ENCODE results near the gene NUP43. TPM values are rescaled to one million over a fixed set of nuclear protein-coding genes. Genes with fewer than 3 reads are reported as not detected.

NUP43 gene
- total and polyA plus RNA-seq, 2 donors (not counting 1 experiment from before 2014, with no cell fraction given) = 12.9 to 75.7 TPM

GRCh38 chr6:149681209-149681608, 65.1 kb downstream of the NUP43 start:
- DNase-seq (no peak), ATAC-seq (ENCODE audit: low read depth) (no peak)
- peaks cover 13% of the 10 kb centered on the region for H4K20me1 ChIP-seq (ENCODE audit: control insufficient read depth, insufficient read depth, low read length, poor library complexity, severe bottlenecking)
- Mint-ChIP-seq H3K4me1 (peaks cover 7% of the 10 kb centered on the region), H3K27ac (no peak overlapping the region), H3K4me3 (no peak overlapping the region), H3K27me3 (no peaks in the 10 kb centered on the region), H3K9me3 (ENCODE audit: insufficient read depth) (no peaks in the 10 kb centered on the region)
- H3K27ac ChIP-seq (ENCODE audit: low read length in 2 of 2) = no peak overlapping the region
- no peak overlapping the region for H3K9ac ChIP-seq (ENCODE audit: low read length)
- H3K9me3 ChIP-seq (ENCODE audit: control extremely low read depth in 1 of 3, control insufficient read depth in 2 of 3, insufficient read depth in 1 of 3, low read length in 2 of 3) = no peaks in the 10 kb centered on the region
- POLR2A ChIA-PET = interaction anchor here (0.5 kb wide), 1 partner anchor 38 kb away, joined by 3 read pairs; no protein-coding TSS in a partner anchor
- no peaks in the 10 kb centered on the region for H3K27me3 ChIP-seq (replicated peaks in 1 of 4; ENCODE audit: control extremely low read depth in 1 of 4, control insufficient read depth in 3 of 4, insufficient read depth in 4 of 4, low read length in 3 of 4)
- TF ChIP-seq CTCF (IDR thresholded peaks at IDR 0.05) = no peak
- TF ChIP-seq EZH2 (IDR thresholded peaks at IDR 0.05; ENCODE audit: borderline replicate concordance, insufficient read depth, low read depth, low read length, poor library complexity, severe bottlenecking) = no peak
- CTCF ChIA-PET = no interaction called here
- intact Hi-C loops (cut with micrococcal nuclease) = no loop called here
- H2AFZ ChIP-seq (ENCODE audit: insufficient read depth, low read depth, low read length, poor library complexity, severe bottlenecking) = no peak overlapping the region
- H3K4me2 ChIP-seq (replicated peaks; ENCODE audit: low read depth, low read length, poor library complexity, severe bottlenecking) = no peak overlapping the region
- H3K4me1 ChIP-seq (ENCODE audit: control insufficient read depth in 2 of 2, insufficient read depth in 2 of 2, low read length in 2 of 2) = no peaks in the 10 kb centered on the region
- no peak overlapping the region for H3K4me3 ChIP-seq (ENCODE audit: control extremely low read depth in 1 of 5, extremely low read depth in 1 of 5, insufficient read depth in 1 of 5, low read depth in 2 of 5, low read length in 4 of 5)
- peaks cover 1 to 25% of the 10 kb centered on the region in 2 experiments for H3K36me3 ChIP-seq (replicated peaks in 1 of 2; ENCODE audit: control extremely low read depth in 1 of 2, control insufficient read depth in 1 of 2, extremely low read depth in 1 of 2, insufficient read depth in 2 of 2, low read length in 1 of 2)
- H3K79me2 ChIP-seq (ENCODE audit: control insufficient read depth, insufficient read depth, low read length) = peaks cover 7% of the 10 kb centered on the region

- intact Hi-C loops (cut with micrococcal nuclease) = no loop called here
- TF ChIP-seq CTCF (IDR thresholded peaks at IDR 0.05) (no peak), EZH2 (IDR thresholded peaks at IDR 0.05; ENCODE audit: borderline replicate concordance, insufficient read depth, low read depth, low read length, poor library complexity, severe bottlenecking) (no peak)
- no peak overlapping the region for H3K4me3 Mint-ChIP-seq
- no peak overlapping the region for H3K4me3 ChIP-seq (ENCODE audit: control extremely low read depth in 1 of 5, extremely low read depth in 1 of 5, insufficient read depth in 1 of 5, low read depth in 2 of 5, low read length in 4 of 5)
- no peak overlapping the region for H2AFZ ChIP-seq (ENCODE audit: insufficient read depth, low read depth, low read length, poor library complexity, severe bottlenecking)
- no peak overlapping the region for H3K27ac ChIP-seq (ENCODE audit: low read length in 2 of 2)
- H3K27ac Mint-ChIP-seq = no peak overlapping the region
- H3K4me1 Mint-ChIP-seq = peaks cover 7% of the 10 kb centered on the region
- no peaks in the 10 kb centered on the region for H3K27me3 ChIP-seq (replicated peaks in 1 of 4; ENCODE audit: control extremely low read depth in 1 of 4, control insufficient read depth in 3 of 4, insufficient read depth in 4 of 4, low read length in 3 of 4)
- no CpG with 5 or more reads among the region's 1 CpG for WGBS (ENCODE audit: insufficient coverage)
- peaks cover 13% of the 10 kb centered on the region for H4K20me1 ChIP-seq (ENCODE audit: control insufficient read depth, insufficient read depth, low read length, poor library complexity, severe bottlenecking)
- ChIA-PET CTCF (interaction anchor here (0.8 kb wide), 1 partner anchor 32 kb away, joined by 3 read pairs; the partner anchor contains the start of gene KATNA1), POLR2A (no interaction called here)
- no peak overlapping the region for H3K9ac ChIP-seq (ENCODE audit: low read length)
- DNase-seq = no peak
- H3K79me2 ChIP-seq (ENCODE audit: control insufficient read depth, insufficient read depth, low read length) = peaks cover 5% of the 10 kb centered on the region
- no peaks in the 10 kb centered on the region for H3K9me3 ChIP-seq (ENCODE audit: control extremely low read depth in 1 of 3, control insufficient read depth in 2 of 3, insufficient read depth in 1 of 3, low read length in 2 of 3)
- no peak for ATAC-seq (ENCODE audit: low read depth)
- no peaks in the 10 kb centered on the region for H3K27me3 Mint-ChIP-seq
- peaks cover 1 to 30% of the 10 kb centered on the region in 2 experiments for H3K36me3 ChIP-seq (replicated peaks in 1 of 2; ENCODE audit: control extremely low read depth in 1 of 2, control insufficient read depth in 1 of 2, extremely low read depth in 1 of 2, insufficient read depth in 2 of 2, low read length in 1 of 2)
- H3K9me3 Mint-ChIP-seq (ENCODE audit: insufficient read depth) = no peaks in the 10 kb centered on the region
- no peaks in the 10 kb centered on the region for H3K4me1 ChIP-seq (ENCODE audit: control insufficient read depth in 2 of 2, insufficient read depth in 2 of 2, low read length in 2 of 2)
- H3K4me2 ChIP-seq (replicated peaks; ENCODE audit: low read depth, low read length, poor library complexity, severe bottlenecking) = no peak overlapping the region
Measured at GRCh38 chr6:149680503-149680902, 65.8 kb downstream of the NUP43 start.

Other genes with a start within 250 kb of the NUP43 start
- 34.3 and 36.1 TPM in 2 replicates for gene PPIL4, start 200.5 kb downstream of the NUP43 start, total RNA-seq
- gene PPIL4, start 200.5 kb downstream of the NUP43 start, polyA plus RNA-seq = 3.1 and 9.2 TPM in 2 replicates
- gene GINM1, start 180.2 kb downstream of the NUP43 start, total RNA-seq = 22.1 and 23.0 TPM in 2 replicates
- gene GINM1, start 180.2 kb downstream of the NUP43 start, polyA plus RNA-seq = 14.4 and 14.7 TPM in 2 replicates
- 18.5 and 19.8 TPM in 2 replicates for gene KATNA1, start 97.8 kb downstream of the NUP43 start, total RNA-seq
- 10.6 and 19.3 TPM in 2 replicates for gene KATNA1, start 97.8 kb downstream of the NUP43 start, polyA plus RNA-seq
- 48.0 and 54.0 TPM in 2 replicates for gene LATS1, start 28.4 kb downstream of the NUP43 start, total RNA-seq
- 11.6 and 12.3 TPM in 2 replicates for gene LATS1, start 28.4 kb downstream of the NUP43 start, polyA plus RNA-seq
- 46.4 and 50.0 TPM in 2 replicates for gene PCMT1, start 3.2 kb upstream of the NUP43 start, total RNA-seq
- gene PCMT1, start 3.2 kb upstream of the NUP43 start, polyA plus RNA-seq = 30.3 and 38.0 TPM in 2 replicates
- gene LRP11, start 117.8 kb upstream of the NUP43 start, total RNA-seq = 1.00 and 1.2 TPM in 2 replicates
- 0.07 and 0.34 TPM in 2 replicates for gene LRP11, start 117.8 kb upstream of the NUP43 start, polyA plus RNA-seq
- not detected in 2 replicates for gene RAET1E, start 151.6 kb upstream of the NUP43 start, total RNA-seq
- gene RAET1E, start 151.6 kb upstream of the NUP43 start, polyA plus RNA-seq = not detected in 2 replicates
- not detected in 2 replicates for gene RAET1G, start 176.6 kb upstream of the NUP43 start, total RNA-seq
- gene RAET1G, start 176.6 kb upstream of the NUP43 start, polyA plus RNA-seq = not detected in 2 replicates
- gene ULBP2, start 195.5 kb upstream of the NUP43 start, total RNA-seq = not detected in 2 replicates
- gene ULBP2, start 195.5 kb upstream of the NUP43 start, polyA plus RNA-seq = 0.31 and 1.6 TPM in 2 replicates
- 0.12 and 0.19 TPM in 2 replicates for gene ULBP1, start 217.4 kb upstream of the NUP43 start, total RNA-seq
- 0.04 and 0.48 TPM in 2 replicates for gene ULBP1, start 217.4 kb upstream of the NUP43 start, polyA plus RNA-seq

Measured in B cell (primary cell).